Stimulated activated CD8-positive, alpha-beta memory T cell treated with anti-CD3 and anti-CD28 coated beads, Interleukin-4, amount 100 ng/mL, for 48 hours (primary cell): ENCODE measurements around the gene CALN1.

Experiments used
- DNase-seq: peaks from one replicate; pipeline ENCODE4 v3.0.0-alpha.2; 2020

The CALN1 gene

GRCh38 chr7:72030994-72031667 lies 381.0 kb downstream of the CALN1 start:
- no peak for DNase-seq

GRCh38 chr7:72028267-72028666 lies 383.9 kb downstream of the CALN1 start:
- no peak for DNase-seq

- DNase-seq: no peak
Observed at GRCh38 chr7:72025381-72025960, 386.7 kb downstream of the CALN1 start.

GRCh38 chr7:72023926-72024325 lies 388.2 kb downstream of the CALN1 start:
- DNase-seq: no peak

- no peak for DNase-seq
Observed at GRCh38 chr7:72021716-72022115, 390.4 kb downstream of the CALN1 start.

- no peak for DNase-seq
Observed at GRCh38 chr7:72020311-72020710, 391.8 kb downstream of the CALN1 start.

- no peak for DNase-seq
Observed at GRCh38 chr7:72019436-72019835, 392.7 kb downstream of the CALN1 start.

GRCh38 chr7:72017756-72018155 lies 394.4 kb downstream of the CALN1 start:
- DNase-seq: no peak

- no peak for DNase-seq
Observed at GRCh38 chr7:72016574-72016973, 395.6 kb downstream of the CALN1 start.

- no peak for DNase-seq
Observed at GRCh38 chr7:72015136-72015535, 397.0 kb downstream of the CALN1 start.

GRCh38 chr7:72007018-72007417 lies 405.1 kb downstream of the CALN1 start:
- DNase-seq: no peak

GRCh38 chr7:72003236-72003635 lies 408.9 kb downstream of the CALN1 start:
- no peak for DNase-seq

- DNase-seq: no peak
Observed at GRCh38 chr7:71996141-71996540, 416.0 kb downstream of the CALN1 start.

GRCh38 chr7:71995111-71995510 lies 417.0 kb downstream of the CALN1 start:
- DNase-seq: no peak

GRCh38 chr7:71991586-71991985 lies 420.6 kb downstream of the CALN1 start:
- DNase-seq: no peak

GRCh38 chr7:71990138-71990462 lies 422.0 kb downstream of the CALN1 start:
- DNase-seq: no peak

GRCh38 chr7:71988201-71988600 lies 423.9 kb downstream of the CALN1 start:
- DNase-seq: no peak

- no peak for DNase-seq
Observed at GRCh38 chr7:71987200-71987767, 424.9 kb downstream of the CALN1 start.

GRCh38 chr7:71984348-71984747 lies 427.8 kb downstream of the CALN1 start:
- DNase-seq: no peak

GRCh38 chr7:71982851-71983250 lies 429.3 kb downstream of the CALN1 start:
- no peak for DNase-seq

- no peak for DNase-seq
Observed at GRCh38 chr7:71976645-71977044, 435.5 kb downstream of the CALN1 start.

GRCh38 chr7:71974611-71975010 lies 437.5 kb downstream of the CALN1 start:
- no peak for DNase-seq

GRCh38 chr7:71972534-71972933 lies 439.6 kb downstream of the CALN1 start:
- no peak for DNase-seq

- DNase-seq: no peak
Observed at GRCh38 chr7:71970725-71971124, 441.4 kb downstream of the CALN1 start.

- DNase-seq: no peak
Observed at GRCh38 chr7:71962636-71963035, 449.5 kb downstream of the CALN1 start.
